HepG2 (cell line): ENCODE results near the gene CDCP1. TPM values are rescaled to one million over a fixed set of nuclear protein-coding genes. Genes with fewer than 3 reads are reported as not detected.

ENCODE experiments used
- ATAC-seq: fragments of 200-7000 bp; cut with Tn5 transposase; 3 replicates; pipeline ENCODE4 v1.9.1; 2020; ENCODE audit warnings: mild to moderate bottlenecking, moderate library complexity
- BruUV-seq: library from RNA; stranded (reverse); fragments of 400-500 nt; replicated peaks from 2 replicates; lab custom pipeline; 2021; lab: Mats Ljungman, UMichigan
- CTCF ChIA-PET: fragments of 300-600 bp; formaldehyde crosslinking; extraction: SDS; loops from one replicate; lab custom pipeline; 2021; ENCODE audit warnings: low total read pairs, inconsistent platforms, low intra/inter-chr PET ratio; lab: Yijun Ruan, JAX
- POLR2A ChIA-PET: fragments of 350-600 bp; sonication (Branson Sonifier 250); formaldehyde crosslinking; loops from one replicate; lab custom pipeline; 2020; ENCODE audit warnings: antibody characterized with exemption, inconsistent platforms; lab: Yijun Ruan, JAX
- DNase-seq: peaks from one replicate; pipeline ENCODE4 v3.0.0-alpha.2; 2015; ENCODE audit warnings: low spot score
- FAIRE-seq: peaks from 3 replicates; lab custom pipeline; 2011; peaks lifted over from hg19 to GRCh38; lab: Jason Lieb, UNC
- H2AFZ ChIP-seq: one replicate; pipeline ENCODE4 v1.6.1; 2011; ENCODE audit warnings: low read length, inconsistent platforms
- H3K27ac ChIP-seq: fragments of 300-600 bp; 3 replicates; pipeline ENCODE4 v1.8.0; 2011; ENCODE audit warnings: mixed run types, mild to moderate bottlenecking, mixed read lengths, low read length, inconsistent platforms; ENCODE audit not compliant: insufficient read depth; ENCODE audit errors: extremely low read length
- H3K27me3 ChIP-seq, 2 experiments: fragments of 200-600 bp in 1 of 2; 2 replicates in 1 of 2; 3 replicates in 1 of 2; pipeline versions ENCODE4 v1.6.0 to v1.8.0; 2011; ENCODE audit warnings: low read length in 2 of 2, mild to moderate bottlenecking in 2 of 2, moderate library complexity in 2 of 2, inconsistent platforms in 1 of 2; ENCODE audit not compliant: insufficient read depth in 2 of 2, control insufficient read depth in 1 of 2
- H3K36me3 ChIP-seq, 2 experiments: fragments of 200-600 bp in 1 of 2; replicated peaks in 1 of 2; 2 replicates in 1 of 2; 3 replicates in 1 of 2; pipeline versions ENCODE4 v1.5.1 to v1.8.0; 2011; ENCODE audit warnings: low read length in 2 of 2, inconsistent platforms in 1 of 2; ENCODE audit not compliant: insufficient read depth in 2 of 2, control insufficient read depth in 1 of 2
- H3K4me1 ChIP-seq: 2 replicates; pipeline ENCODE4 v1.5.1; 2012; ENCODE audit warnings: low read length, inconsistent platforms; ENCODE audit not compliant: insufficient read depth
- H3K4me2 ChIP-seq: 2 replicates; pipeline ENCODE4 v1.6.0; 2011; ENCODE audit warnings: low read depth, low read length, inconsistent platforms
- H3K4me3 ChIP-seq, 3 experiments: fragments of 200-600 bp in 1 of 3; sonication (generic), shearing (Covaris generic) in 1 of 3; replicated peaks in 1 of 3; 2 replicates each; pipeline ENCODE4 v1.5.1; 2011 to 2016; ENCODE audit warnings: low read length in 3 of 3, inconsistent platforms in 2 of 3, low read depth in 2 of 3, mild to moderate bottlenecking in 2 of 3, control low read depth in 1 of 3, mixed read lengths in 1 of 3; ENCODE audit not compliant: insufficient read depth in 1 of 3
- H3K79me2 ChIP-seq: one replicate; pipeline ENCODE4 v1.6.1; 2011; ENCODE audit warnings: low read length, inconsistent platforms; ENCODE audit not compliant: insufficient read depth
- H3K9ac ChIP-seq: 2 replicates; pipeline ENCODE4 v1.6.0; 2011; ENCODE audit warnings: mild to moderate bottlenecking, low read depth, low read length, inconsistent platforms; ENCODE audit not compliant: insufficient read depth
- H3K9me3 ChIP-seq: 2 replicates; pipeline ENCODE4 v1.5.1; 2012; ENCODE audit warnings: mild to moderate bottlenecking, low read length
- H4K20me1 ChIP-seq: 2 replicates; pipeline ENCODE4 v1.6.0; 2011; ENCODE audit warnings: inconsistent platforms, mild to moderate bottlenecking, low read length, moderate library complexity; ENCODE audit not compliant: insufficient read depth
- KDM2A ChIP-seq: sonication (generic); formaldehyde crosslinking; IDR thresholded peaks from 2 replicates; pipeline ENCODE4 v1.4.0; 2020; ENCODE audit warnings: low read depth, missing genetic modification reagents, borderline replicate concordance
- MAZ ChIP-seq, 2 experiments: sonication (generic) in 1 of 2; formaldehyde crosslinking in 1 of 2; IDR thresholded peaks; 2 replicates each; pipeline versions ENCODE4 v1.5.0 to v1.6.1; 2012 to 2020; ENCODE audit warnings: low read depth in 2 of 2, mild to moderate bottlenecking in 2 of 2, borderline replicate concordance in 1 of 2, improper control_type of control experiment in 1 of 2, low read length in 1 of 2, missing genetic modification reagents in 1 of 2, moderate library complexity in 1 of 2
- NCOA1 ChIP-seq: sonication (generic); formaldehyde crosslinking; IDR thresholded peaks from 2 replicates; pipeline ENCODE4 v1.9.0; 2021; ENCODE audit warnings: missing genetic modification reagents
- NFE2L1 ChIP-seq: sonication (generic); formaldehyde crosslinking; IDR thresholded peaks from 2 replicates; pipeline ENCODE4 v1.4.0; 2020; ENCODE audit warnings: missing genetic modification reagents, mild to moderate bottlenecking, borderline replicate concordance
- SKI ChIP-seq: fragments of 450-650 bp; IDR thresholded peaks from one replicate; pipeline ENCODE4 v1.6.1; 2018; ENCODE audit warnings: mild to moderate bottlenecking; ENCODE audit not compliant: partially characterized antibody
- TEAD3 ChIP-seq: optimal IDR thresholded peaks from 2 replicates; pipeline ENCODE3; 2016; ENCODE audit warnings: borderline replicate concordance
- TP53 ChIP-seq: sonication (generic); formaldehyde crosslinking; conservative IDR thresholded peaks from 2 replicates; pipeline ENCODE4 v1.4.0; 2020; ENCODE audit warnings: missing genetic modification reagents
- YEATS2 ChIP-seq: sonication (generic); formaldehyde crosslinking; IDR thresholded peaks from 2 replicates; pipeline ENCODE4 v1.4.0; 2020; ENCODE audit warnings: missing genetic modification reagents, borderline replicate concordance
- ZFP36 ChIP-seq: fragments of 150-350 bp; IDR thresholded peaks from 2 replicates; pipeline ENCODE4 v1.6.1; 2018; ENCODE audit warnings: borderline replicate concordance, low read length, low read depth; ENCODE audit not compliant: partially characterized antibody
- ZNF660 ChIP-seq: sonication (generic); formaldehyde crosslinking; IDR thresholded peaks from 2 replicates; pipeline ENCODE4 v1.5.1; 2020; ENCODE audit warnings: mild to moderate bottlenecking, low read depth, missing genetic modification reagents, borderline replicate concordance
- ZNF678 ChIP-seq: sonication (generic); formaldehyde crosslinking; IDR thresholded peaks from 2 replicates; pipeline ENCODE4 v1.4.0; 2020; ENCODE audit warnings: mild to moderate bottlenecking, missing genetic modification reagents
- ZNF740 ChIP-seq: sonication (generic); formaldehyde crosslinking; IDR thresholded peaks from 2 replicates; pipeline ENCODE4 v1.4.0; 2020; ENCODE audit warnings: missing genetic modification reagents
- ZNF790 ChIP-seq: sonication (generic); formaldehyde crosslinking; IDR thresholded peaks from 2 replicates; pipeline ENCODE4 v1.8.0; 2022; ENCODE audit warnings: missing genetic modification reagents, mild to moderate bottlenecking, borderline replicate concordance
- WGBS: methylation state at CpG from one replicate; pipeline ENCODE4 v1.1.6; 2017; ENCODE audit warnings: low lambda C conversion rate; 5-methylcytosine and 5-hydroxymethylcytosine counted together
- in situ Hi-C: cut with HindIII; loops from 2 replicates; pipeline ENCODE4 v1.10.0; 2017; ENCODE audit warnings: low pct_unique_long_range_greater_than_20kb; ENCODE audit not compliant: extremely low pct_ligation_motif_present
- intact Hi-C: fragments of 100-400 bp; cut with micrococcal nuclease; formaldehyde crosslinking; loops from one replicate; pipeline ENCODE4 v1.10.0; 2022; ENCODE audit not compliant: unreplicated experiment
- polyA plus RNA-seq, 8 experiments: library from polyadenylated mRNA; depleted of rRNA in 3 of 8; stranded (reverse) in 7 of 8; unstranded in 1 of 8; fragments of >200 nt; fragmentation: Illumina TruSeq in 4 of 8; extraction: Trizol in 4 of 8; gene quantifications; 2 replicates each; pipeline versions ENCODE4 v1.2.1 to v1.2.3, GENCODE V29; 2011 to 2016; ENCODE audit warnings: low read depth in 4 of 8, missing spikeins in 1 of 8, mixed read lengths in 1 of 8; ENCODE audit not compliant: insufficient read depth in 1 of 8
- total RNA-seq, 5 experiments: library from RNA; depleted of rRNA; stranded (reverse); fragments of >200 nt; fragmentation: Illumina TruSeq; extraction: Trizol; gene quantifications; 2 replicates each; pipeline ENCODE4 v1.2.3, GENCODE V29; 2016; ENCODE audit warnings: low read depth in 1 of 5

CDCP1 gene
- total and polyA plus RNA-seq, 2 of the 13 experiments (the other 11 are each of a cell fraction or from before 2014, with no cell fraction given): 0.11 to 0.18 TPM

GRCh38 chr3:45112939-45113338, 33.2 kb downstream of the CDCP1 start:
- H3K4me2 ChIP-seq: no peak overlapping the region
- intact Hi-C loops (no loop called here), in situ Hi-C loops (no loop called here)
- no peaks in the 10 kb centered on the region for H3K79me2 ChIP-seq
- peaks cover 20% of the 10 kb centered on the region for H3K4me1 ChIP-seq
- H3K9ac ChIP-seq: no peak overlapping the region
- WGBS: 34% methylated on average over 4 of the region's 4 CpGs
- peaks cover 0 to 1% of the 10 kb centered on the region in 2 experiments; a peak in 1 of 5 replicates for H3K27me3 ChIP-seq
- ChIA-PET POLR2A (no interaction called here), CTCF (no interaction called here)
- no peak for ATAC-seq
- no peaks in the 10 kb centered on the region for H4K20me1 ChIP-seq
- no peak overlapping the region for H2AFZ ChIP-seq
- no TSS peak for BruUV-seq
- no peaks in the 10 kb centered on the region for H3K9me3 ChIP-seq
- H3K4me3 ChIP-seq: no peak overlapping the region
- TF ChIP-seq ZNF740 (CRISPR knock-in tag) (no peak), KDM2A (CRISPR knock-in tag) (no peak), ZNF678 (CRISPR knock-in tag) (no peak), ZNF660 (CRISPR knock-in tag) (no peak), SKI (no peak), NCOA1 (CRISPR knock-in tag) (no peak), TEAD3 (no peak), NFE2L1 (CRISPR knock-in tag) (no peak), MAZ (IDR thresholded peaks at IDR 0.05; ENCODE audit: borderline replicate concordance, low read depth, low read length) (no peak), MAZ (CRISPR knock-in tag; IDR thresholded peaks at IDR 0.05; ENCODE audit: low read depth) (no peak), TP53 (CRISPR knock-in tag) (no peak), ZNF790 (CRISPR knock-in tag) (no peak), YEATS2 (CRISPR knock-in tag) (no peak), ZFP36 (no peak)
- no peak for DNase-seq
- no peak overlapping the region for H3K27ac ChIP-seq
- no peaks in the 10 kb centered on the region for H3K36me3 ChIP-seq
- FAIRE-seq: no peak
